GM23248 (cell line): Measurements from ENCODE around the gene ABCD1.

ENCODE experiments used
- EZH2 ChIP-seq: fragments of 200-600 bp; sonication (generic); IDR thresholded peaks from 2 replicates; pipeline ENCODE4 v1.6.1; 2018; ENCODE audit warnings: antibody characterized with exemption, mild to moderate bottlenecking; ENCODE audit not compliant: insufficient read depth, poor library complexity, severe bottlenecking
- EZH2phosphoT487 ChIP-seq: fragments of 200-600 bp; sonication (generic); IDR thresholded peaks from 2 replicates; pipeline ENCODE4 v1.6.1; 2018; ENCODE audit warnings: antibody characterized with exemption, moderate library complexity, mild to moderate bottlenecking, low read depth; ENCODE audit not compliant: insufficient read depth

- TF ChIP-seq EZH2: no peak
- TF ChIP-seq EZH2phosphoT487: no peak
These were observed 11.6 kb downstream of the ABCD1 start for GRCh38 chrX:153736071-153736820.
